ENCODE results near the gene MMADHC. TPM values are rescaled to one million over a fixed set of nuclear protein-coding genes. Genes with fewer than 3 reads are reported as not detected.

Gene MMADHC
- total RNA-seq, 1 donor from 2014 or later: 70.9 TPM

- intact Hi-C loops (cut with DNase I): loop anchor here (10.0 kb wide), 1 partner anchor 548 kb away; no protein-coding TSS in a partner anchor
- no peak overlapping the region for H3K4me3 ChIP-seq
- ATAC-seq (peak; percentile 42), DNase-seq (no peak)
- no peaks in the 10 kb centered on the region for H3K9me3 ChIP-seq
- no peaks in the 10 kb centered on the region for H3K4me1 ChIP-seq
- no peaks in the 10 kb centered on the region for H3K27me3 ChIP-seq
- no peak for TF ChIP-seq CTCF (IDR thresholded peaks at IDR 0.05)
- H3K27ac ChIP-seq: no peak overlapping the region
- H3K36me3 ChIP-seq: peaks cover 24% of the 10 kb centered on the region
These were observed 25.3 kb downstream of the MMADHC start for GRCh38 chr2:149562324-149562723.

GRCh38 chr2:149561309-149561926 is 26.2 kb downstream of the MMADHC start:
- Histone ChIP-seq H3K4me3 (no peak overlapping the region), H3K27ac (no peak overlapping the region), H3K4me1 (no peaks in the 10 kb centered on the region), H3K9me3 (no peaks in the 10 kb centered on the region), H3K36me3 (peaks cover 15% of the 10 kb centered on the region), H3K27me3 (no peaks in the 10 kb centered on the region)
- peak; percentile 94 for TF ChIP-seq CTCF (IDR thresholded peaks at IDR 0.05)
- ATAC-seq (no peak), DNase-seq (no peak)
- intact Hi-C loops (cut with DNase I): loop anchor here (10.0 kb wide), 1 partner anchor 547 kb away; no protein-coding TSS in a partner anchor

- no peaks in the 10 kb centered on the region for H3K4me1 ChIP-seq
- intact Hi-C loops (cut with DNase I): loop anchor here (10.0 kb wide), 1 partner anchor 545 kb away; no protein-coding TSS in a partner anchor
- no peak overlapping the region for H3K4me3 ChIP-seq
- no peaks in the 10 kb centered on the region for H3K27me3 ChIP-seq
- no peak overlapping the region for H3K27ac ChIP-seq
- no peaks in the 10 kb centered on the region for H3K36me3 ChIP-seq
- DNase-seq (no peak), ATAC-seq (no peak)
- no peaks in the 10 kb centered on the region for H3K9me3 ChIP-seq
- no peak for TF ChIP-seq CTCF (IDR thresholded peaks at IDR 0.05)
These were observed 28.1 kb downstream of the MMADHC start for GRCh38 chr2:149559341-149560068.

- ATAC-seq (no peak), DNase-seq (no peak)
- Histone ChIP-seq H3K4me3 (no peak overlapping the region), H3K36me3 (no peaks in the 10 kb centered on the region), H3K27me3 (no peaks in the 10 kb centered on the region), H3K9me3 (no peaks in the 10 kb centered on the region), H3K4me1 (no peaks in the 10 kb centered on the region), H3K27ac (no peak overlapping the region)
- intact Hi-C loops (cut with DNase I): no loop called here
- no peak for TF ChIP-seq CTCF (IDR thresholded peaks at IDR 0.05)
These were observed 31.1 kb downstream of the MMADHC start for GRCh38 chr2:149556452-149556851.

GRCh38 chr2:149552830-149553229 is 34.7 kb downstream of the MMADHC start:
- H3K4me1 ChIP-seq: no peaks in the 10 kb centered on the region
- no peak overlapping the region for H3K27ac ChIP-seq
- intact Hi-C loops (cut with DNase I): no loop called here
- no peaks in the 10 kb centered on the region for H3K36me3 ChIP-seq
- no peaks in the 10 kb centered on the region for H3K9me3 ChIP-seq
- ATAC-seq (peak; percentile 54), DNase-seq (no peak)
- no peaks in the 10 kb centered on the region for H3K27me3 ChIP-seq
- no peak for TF ChIP-seq CTCF (IDR thresholded peaks at IDR 0.05)
- H3K4me3 ChIP-seq: no peak overlapping the region
